Activated CD8-positive, alpha-beta T cell treated with anti-CD3 and anti-CD28 coated beads for 36 hours (primary cell): ENCODE results near the gene ROPN1L. TPM values are rescaled to one million over a fixed set of nuclear protein-coding genes. Genes with fewer than 3 reads are reported as not detected.
"Not testable (repeated sequence)": the region's sequence is repeated elsewhere in the genome, so short reads cannot be mapped to it uniquely, and the experiment has no call there.

Experiments used
- ATAC-seq: fragments of 200-7000 bp; cut with Tn5 transposase; one replicate; pipeline ENCODE4 v1.10.0; 2021; ENCODE audit warnings: mild to moderate bottlenecking, moderate library complexity
- CTCF ChIA-PET: fragments of 350-600 bp; sonication (Branson Sonifier 250); formaldehyde crosslinking; loops from one replicate; lab custom pipeline; 2021; ENCODE audit warnings: antibody characterized with exemption; lab: Charles Lee
- POLR2A ChIA-PET: fragments of 350-600 bp; sonication (Branson Sonifier 250); formaldehyde crosslinking; loops from one replicate; lab custom pipeline; 2021; ENCODE audit warnings: antibody characterized with exemption; lab: Charles Lee
- DNase-seq: peaks from one replicate; pipeline ENCODE4 v3.0.0-alpha.2; 2020
- H3K27ac Mint-ChIP-seq: one replicate; pipeline ENCODE4 v1.8.0; 2021; ENCODE audit warnings: mild to moderate bottlenecking, mixed read lengths
- H3K27me3 Mint-ChIP-seq: one replicate; pipeline ENCODE4 v1.8.0; 2021; ENCODE audit warnings: mixed read lengths
- H3K36me3 Mint-ChIP-seq: one replicate; pipeline ENCODE4 v1.8.0; 2021; ENCODE audit warnings: low read depth, mixed read lengths
- H3K4me1 Mint-ChIP-seq: one replicate; pipeline ENCODE4 v1.8.0; 2021; ENCODE audit warnings: low read depth, mixed read lengths
- H3K4me3 Mint-ChIP-seq: one replicate; pipeline ENCODE4 v1.8.0; 2021; ENCODE audit warnings: mild to moderate bottlenecking, moderate library complexity, mixed read lengths
- H3K9me3 Mint-ChIP-seq: one replicate; pipeline ENCODE4 v1.8.0; 2021; ENCODE audit warnings: mixed read lengths
- CTCF ChIP-seq: fragments of 200-600 bp; IDR thresholded peaks from one replicate; pipeline ENCODE4 v1.8.0; 2022; ENCODE audit warnings: antibody characterized with exemption, mild to moderate bottlenecking
- intact Hi-C: fragments of 100-400 bp; cut with micrococcal nuclease; formaldehyde crosslinking; loops from one replicate; pipeline ENCODE4 v1.10.0; 2022
- total RNA-seq, 2 experiments: library from RNA; stranded (reverse); gene quantifications; one replicate each; pipeline ENCODE4 v1.2.3, GENCODE V29; 2021

ROPN1L gene
- total RNA-seq, 2 experiments from 2014 or later, result not detected

GRCh38 chr5:10507575-10508096 lies 66.0 kb downstream of the ROPN1L start:
- CTCF ChIA-PET, result interaction anchor here (0.8 kb wide), 1 partner anchor 120 kb away, joined by 3 read pairs; no protein-coding TSS in a partner anchor
- Mint-ChIP-seq H3K27me3 (peaks cover 5% of the 10 kb centered on the region), H3K9me3 (no peaks in the 10 kb centered on the region)

GRCh38 chr5:10509575-10509974 lies 67.9 kb downstream of the ROPN1L start:
- Mint-ChIP-seq H3K27me3 (peaks cover 5% of the 10 kb centered on the region), H3K36me3 (no peaks in the 10 kb centered on the region), H3K9me3 (no peaks in the 10 kb centered on the region), H3K27ac (no peak overlapping the region), H3K4me3 (no peak overlapping the region), H3K4me1 (no peaks in the 10 kb centered on the region)
- ChIA-PET POLR2A (no interaction called here), CTCF (no interaction called here)
- intact Hi-C loops, result no loop called here
- no peak for TF ChIP-seq CTCF
- no peak for ATAC-seq
- no peak for DNase-seq

More at GRCh38 chr5:10507575-10508096, 66.0 kb downstream of the ROPN1L start:
- intact Hi-C loops, result no loop called here
- no peak overlapping the region for H3K4me3 Mint-ChIP-seq
- POLR2A ChIA-PET, result interaction anchor here (0.7 kb wide), 1 partner anchor 255 kb away, joined by 3 read pairs; no protein-coding TSS in a partner anchor
- no peaks in the 10 kb centered on the region for H3K36me3 Mint-ChIP-seq
- DNase-seq (no peak), ATAC-seq (no peak)
- no peak for TF ChIP-seq CTCF
- no peaks in the 10 kb centered on the region for H3K4me1 Mint-ChIP-seq
- no peak overlapping the region for H3K27ac Mint-ChIP-seq

GRCh38 chr5:10511741-10512640 lies 70.3 kb downstream of the ROPN1L start:
- no peak overlapping the region for H3K27ac Mint-ChIP-seq
- ATAC-seq (no peak), DNase-seq (no peak)
- intact Hi-C loops, result no loop called here
- TF ChIP-seq CTCF, result no peak
- H3K36me3 Mint-ChIP-seq, result no peaks in the 10 kb centered on the region
- no peak overlapping the region for H3K4me3 Mint-ChIP-seq
- POLR2A ChIA-PET, result no interaction called here
- CTCF ChIA-PET, result no interaction called here
- no peaks in the 10 kb centered on the region for H3K9me3 Mint-ChIP-seq
- peaks cover 5% of the 10 kb centered on the region for H3K27me3 Mint-ChIP-seq
- no peaks in the 10 kb centered on the region for H3K4me1 Mint-ChIP-seq

GRCh38 chr5:10513501-10514442 lies 72.1 kb downstream of the ROPN1L start:
- TF ChIP-seq CTCF, result no peak
- Mint-ChIP-seq H3K36me3 (no peaks in the 10 kb centered on the region), H3K9me3 (no peaks in the 10 kb centered on the region), H3K27me3 (peaks cover 5% of the 10 kb centered on the region), H3K4me3 (no peak overlapping the region), H3K4me1 (no peaks in the 10 kb centered on the region), H3K27ac (no peak overlapping the region)
- DNase-seq (no peak), ATAC-seq (no peak)
- CTCF ChIA-PET, result no interaction called here
- POLR2A ChIA-PET, result no interaction called here
- intact Hi-C loops, result no loop called here

GRCh38 chr5:10514572-10514971 lies 72.9 kb downstream of the ROPN1L start:
- intact Hi-C loops, ATAC-seq, DNase-seq, CTCF ChIA-PET, H3K36me3 Mint-ChIP-seq, H3K9me3 Mint-ChIP-seq, H3K27me3 Mint-ChIP-seq, H3K4me1 Mint-ChIP-seq, H3K27ac Mint-ChIP-seq, POLR2A ChIA-PET, H3K4me3 Mint-ChIP-seq: not testable (repeated sequence)
